ENCODE data around the gene TUSC2.

Gene TUSC2, protein sequence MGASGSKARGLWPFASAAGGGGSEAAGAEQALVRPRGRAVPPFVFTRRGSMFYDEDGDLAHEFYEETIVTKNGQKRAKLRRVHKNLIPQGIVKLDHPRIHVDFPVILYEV

DNA sequence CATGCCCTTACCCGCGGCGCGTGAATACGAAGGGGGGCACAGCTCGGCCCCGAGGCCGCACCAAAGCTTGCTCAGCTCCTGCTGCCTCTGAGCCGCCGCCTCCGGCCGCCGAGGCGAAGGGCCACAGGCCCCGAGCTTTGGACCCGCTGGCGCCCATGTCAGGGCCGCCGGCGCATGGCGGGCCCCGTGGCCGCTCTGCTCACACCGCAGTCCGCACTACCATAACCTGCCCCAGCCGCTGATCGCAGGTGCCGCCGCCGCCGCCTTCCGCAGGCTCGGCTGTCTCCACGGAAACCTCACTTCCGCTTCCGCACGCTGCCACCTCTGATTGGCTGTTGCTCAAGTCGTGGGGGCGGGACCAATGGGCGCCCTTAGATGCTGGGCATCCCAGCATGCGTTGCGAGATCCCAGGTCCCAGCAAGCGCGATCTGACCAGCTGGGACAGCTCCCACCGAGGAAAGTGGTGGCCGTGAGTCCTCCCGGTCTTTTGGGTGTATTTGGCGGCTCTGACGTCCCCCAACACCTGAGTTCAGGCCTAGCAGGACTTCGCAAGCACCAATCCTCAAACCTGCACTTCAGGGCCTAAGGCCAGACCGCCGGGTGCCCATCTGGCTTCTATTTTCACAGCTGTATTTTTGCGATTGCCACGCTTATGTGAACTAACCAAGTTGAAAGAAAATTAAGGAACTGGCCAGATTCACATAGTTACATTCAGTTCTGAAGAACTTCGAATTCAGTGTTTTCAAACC lies at the start of gene TUSC2:
TUSC2 (minus strand) TSS at position 281 of the 749 bp plus-strand sequence; CDS start at position 157, 124 bp downstream.
- Mint-ChIP-seq H3K9me3 (no peaks in the 10 kb centered on the region), H3K4me3 (peak within 1 kb of the TSS; percentile 94), H3K27me3 (ENCODE audit: low read depth, poor library complexity) (peaks cover 5% of the 10 kb centered on the region), H3K4me1 (peaks cover 28% of the 10 kb centered on the region), H3K27ac (peak within 1 kb of the TSS; percentile 82), H3K36me3 (ENCODE audit: low read depth) (peaks cover 7% of the 10 kb centered on the region)
- DNase-seq = peak; percentile 96
- TF ChIP-seq, protein P1, sequence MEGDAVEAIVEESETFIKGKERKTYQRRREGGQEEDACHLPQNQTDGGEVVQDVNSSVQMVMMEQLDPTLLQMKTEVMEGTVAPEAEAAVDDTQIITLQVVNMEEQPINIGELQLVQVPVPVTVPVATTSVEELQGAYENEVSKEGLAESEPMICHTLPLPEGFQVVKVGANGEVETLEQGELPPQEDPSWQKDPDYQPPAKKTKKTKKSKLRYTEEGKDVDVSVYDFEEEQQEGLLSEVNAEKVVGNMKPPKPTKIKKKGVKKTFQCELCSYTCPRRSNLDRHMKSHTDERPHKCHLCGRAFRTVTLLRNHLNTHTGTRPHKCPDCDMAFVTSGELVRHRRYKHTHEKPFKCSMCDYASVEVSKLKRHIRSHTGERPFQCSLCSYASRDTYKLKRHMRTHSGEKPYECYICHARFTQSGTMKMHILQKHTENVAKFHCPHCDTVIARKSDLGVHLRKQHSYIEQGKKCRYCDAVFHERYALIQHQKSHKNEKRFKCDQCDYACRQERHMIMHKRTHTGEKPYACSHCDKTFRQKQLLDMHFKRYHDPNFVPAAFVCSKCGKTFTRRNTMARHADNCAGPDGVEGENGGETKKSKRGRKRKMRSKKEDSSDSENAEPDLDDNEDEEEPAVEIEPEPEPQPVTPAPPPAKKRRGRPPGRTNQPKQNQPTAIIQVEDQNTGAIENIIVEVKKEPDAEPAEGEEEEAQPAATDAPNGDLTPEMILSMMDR (IDR thresholded peaks at IDR 0.05) = no peak

DNA sequence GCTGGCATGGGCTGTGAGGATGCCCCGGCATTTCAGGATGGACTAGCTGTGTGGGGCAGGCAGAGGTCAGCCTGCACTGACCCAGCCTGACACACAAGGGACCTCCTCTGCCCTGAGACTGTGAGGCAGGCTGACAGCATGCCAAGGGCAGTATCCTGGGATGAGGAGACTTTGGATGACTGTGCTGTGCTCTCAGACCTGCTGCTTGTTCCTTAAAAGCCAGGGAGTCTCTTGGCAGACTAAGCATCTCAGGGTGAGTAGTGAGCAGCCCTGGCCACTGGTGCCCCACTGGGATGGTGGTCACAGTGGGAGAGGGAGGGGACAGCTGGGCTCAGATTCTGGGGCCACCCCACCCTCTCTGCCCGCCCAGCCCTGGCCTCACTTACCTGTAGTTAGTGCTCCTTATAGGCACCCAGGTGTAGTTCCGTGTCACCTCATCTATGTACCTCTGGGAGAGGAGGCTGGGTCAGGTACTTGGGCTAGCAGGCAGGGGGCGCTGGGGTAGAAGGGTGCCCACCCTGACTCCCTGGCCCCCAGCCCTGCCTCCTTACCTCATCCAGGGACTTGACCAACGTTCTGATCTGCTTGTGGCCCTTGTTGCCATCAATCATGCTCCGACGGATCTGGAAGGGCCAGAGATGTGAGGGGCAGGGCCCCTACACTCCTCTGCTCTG lies 47.4 kb upstream of the TUSC2 start:
- H3K4me3 Mint-ChIP-seq = no peak overlapping the region

DNA sequence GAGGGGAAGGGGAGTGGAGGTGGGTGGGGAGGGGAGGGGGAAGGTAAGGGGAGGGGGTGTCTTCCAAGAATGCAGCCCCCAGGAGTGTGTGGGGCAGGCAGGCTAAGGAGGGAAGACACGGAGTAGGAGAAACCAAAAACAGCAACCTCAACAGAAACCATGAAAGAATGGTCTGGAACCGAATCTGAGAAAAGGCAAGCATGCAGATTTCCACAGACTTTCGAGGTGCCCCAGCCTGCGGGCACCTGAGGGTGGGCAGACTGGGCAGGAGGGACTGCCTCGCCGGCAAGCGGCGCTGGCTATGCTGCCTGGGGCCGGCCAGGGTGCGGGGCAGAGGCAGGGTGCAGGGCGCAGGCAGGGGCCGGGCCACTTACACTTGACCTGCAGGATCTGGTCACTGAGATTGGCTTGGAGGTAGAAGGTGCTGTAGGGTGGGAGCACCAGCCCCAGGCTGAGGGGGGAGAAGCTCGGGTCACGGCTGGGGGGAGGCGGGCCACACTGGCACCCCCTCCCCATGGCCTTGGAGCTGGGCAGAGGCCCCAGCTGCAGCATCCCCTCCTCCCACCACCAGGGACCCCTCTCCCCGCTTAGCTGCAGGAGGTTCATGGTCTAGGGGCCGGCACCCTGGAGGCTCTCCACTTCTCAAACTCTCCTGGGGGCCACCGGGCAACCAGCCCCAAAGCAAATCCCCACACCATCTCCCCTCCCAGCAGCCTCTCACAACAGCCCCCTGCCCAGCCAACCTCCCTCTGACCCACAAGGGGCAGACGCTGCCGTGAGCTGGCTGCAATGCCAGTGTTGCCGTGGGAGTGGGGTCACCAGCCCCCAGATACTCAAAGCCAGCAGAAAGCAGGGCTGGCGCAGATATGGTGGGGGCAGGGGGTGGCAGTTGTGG lies 46.6 kb upstream of the TUSC2 start:
- Mint-ChIP-seq H3K27me3 (ENCODE audit: low read depth, poor library complexity) (peaks cover 2% of the 10 kb centered on the region), H3K27ac (no peak overlapping the region), H3K36me3 (ENCODE audit: low read depth) (no peaks in the 10 kb centered on the region), H3K9me3 (no peaks in the 10 kb centered on the region), H3K4me1 (peaks cover 65% of the 10 kb centered on the region), H3K4me3 (no peak overlapping the region)
- DNase-seq = no peak
- TF ChIP-seq, protein P1 (IDR thresholded peaks at IDR 0.05) = no peak

More for the DNA sequence above, 47.4 kb upstream of the TUSC2 start:
- TF ChIP-seq, protein P1 (IDR thresholded peaks at IDR 0.05) = no peak
- H3K27ac Mint-ChIP-seq = no peak overlapping the region
- peaks cover 2% of the 10 kb centered on the region for H3K27me3 Mint-ChIP-seq (ENCODE audit: low read depth, poor library complexity)
- no peak for DNase-seq
- H3K36me3 Mint-ChIP-seq (ENCODE audit: low read depth) = no peaks in the 10 kb centered on the region
- H3K4me1 Mint-ChIP-seq = peaks cover 71% of the 10 kb centered on the region
- H3K9me3 Mint-ChIP-seq = no peaks in the 10 kb centered on the region

DNA sequence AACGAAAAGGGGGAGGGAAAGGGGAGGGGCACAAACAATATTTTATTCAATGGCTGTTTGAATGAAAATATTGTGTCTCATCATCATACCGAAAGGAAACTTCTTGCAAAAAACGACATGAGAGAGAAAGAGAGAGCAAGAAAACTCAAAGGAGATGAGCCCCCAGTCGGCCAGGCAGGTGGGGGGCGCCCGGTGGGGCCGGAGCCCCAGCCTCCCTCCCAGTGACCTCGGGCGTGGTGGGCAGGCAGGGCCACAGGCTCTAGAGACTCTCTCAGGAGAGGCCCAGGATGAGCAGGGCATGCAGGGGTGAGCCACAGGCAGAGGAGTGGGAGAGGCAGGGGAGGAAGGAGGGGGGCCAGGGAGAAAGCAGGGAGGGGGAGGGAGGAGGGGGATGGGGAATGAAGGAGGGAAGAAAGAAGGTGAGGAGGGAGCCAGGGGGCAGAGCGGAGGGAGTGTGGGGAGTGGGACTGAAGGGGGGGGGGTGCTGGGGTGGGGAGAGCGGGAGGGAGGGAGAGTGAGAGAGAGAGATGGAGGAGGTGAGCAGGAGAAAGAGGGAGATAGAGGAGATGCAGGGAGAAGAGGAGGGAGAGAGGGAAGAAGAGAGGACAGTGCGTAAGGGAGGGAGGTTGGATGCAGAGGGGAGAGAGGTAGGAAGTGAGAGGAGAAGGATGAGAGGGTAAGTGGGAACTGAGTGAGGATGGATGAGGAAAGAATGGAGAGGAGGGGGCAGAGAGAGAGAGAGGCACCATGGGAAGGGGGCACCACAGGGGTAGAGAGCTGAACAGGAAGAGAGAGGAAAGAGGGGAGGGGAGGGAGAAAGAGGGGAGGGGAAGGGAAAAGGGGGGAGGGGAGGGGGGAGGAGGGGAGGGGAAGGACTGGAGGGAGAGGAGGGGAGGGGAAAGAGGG lies 45.4 kb upstream of the TUSC2 start:
- H3K27me3 Mint-ChIP-seq (ENCODE audit: low read depth, poor library complexity) = peaks cover 6% of the 10 kb centered on the region
- TF ChIP-seq, protein P1 (IDR thresholded peaks at IDR 0.05) = no peak
- H3K27ac Mint-ChIP-seq = peak overlapping the region; percentile 56
- H3K9me3 Mint-ChIP-seq = no peaks in the 10 kb centered on the region
- no peaks in the 10 kb centered on the region for H3K36me3 Mint-ChIP-seq (ENCODE audit: low read depth)
- H3K4me3 Mint-ChIP-seq = peak overlapping the region; percentile 35
- no peak for DNase-seq
- peaks cover 58% of the 10 kb centered on the region for H3K4me1 Mint-ChIP-seq

DNA sequence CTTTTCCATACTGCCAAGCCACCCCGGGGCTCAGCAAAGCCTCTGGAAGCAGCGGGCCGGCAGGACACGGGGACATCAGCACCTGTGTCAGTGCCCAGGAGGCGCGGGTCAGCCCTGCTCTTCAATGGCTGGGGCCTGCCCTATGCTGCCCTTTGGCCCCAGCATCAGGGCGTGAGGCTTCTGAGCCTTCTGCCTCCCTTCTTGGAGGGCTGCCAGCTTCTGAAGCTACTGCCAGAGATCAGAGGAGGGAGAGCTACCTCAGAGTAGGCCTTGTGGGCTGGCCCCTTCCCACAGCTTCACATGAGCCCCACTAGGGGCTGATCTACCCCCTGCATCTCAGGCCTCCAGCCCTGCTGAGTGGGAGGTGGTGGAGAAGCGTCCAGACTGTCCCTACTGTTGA lies 44.3 kb upstream of the TUSC2 start:
- Mint-ChIP-seq H3K27me3 (ENCODE audit: low read depth, poor library complexity) (peaks cover 6% of the 10 kb centered on the region), H3K36me3 (ENCODE audit: low read depth) (no peaks in the 10 kb centered on the region), H3K27ac (no peak overlapping the region), H3K4me3 (peak overlapping the region; percentile 36), H3K4me1 (peaks cover 54% of the 10 kb centered on the region), H3K9me3 (no peaks in the 10 kb centered on the region)
- TF ChIP-seq, protein P1 (IDR thresholded peaks at IDR 0.05) = no peak
- DNase-seq = no peak
